ENCODE measurements around the gene CD6. TPM values are rescaled to one million over a fixed set of nuclear protein-coding genes. Genes with fewer than 3 reads are reported as not detected.

The CD6 gene
- total and polyA plus RNA-seq, 2 of the 8 experiments (the other 6 are each of a cell fraction or from before 2014, with no cell fraction given), result 0.03 TPM; not detected in 1

GRCh38 chr11:61039916-61040315 is 68.4 kb downstream of the CD6 start:
- H3K36me3 ChIP-seq (ENCODE audit: control insufficient read depth in 2 of 4, insufficient read depth in 4 of 4, low read length in 3 of 4), result no peaks in the 10 kb centered on the region
- H3K9me3 ChIP-seq (ENCODE audit: insufficient read depth in 2 of 2, low read depth in 1 of 2, low read length in 1 of 2), result no peaks in the 10 kb centered on the region
- H4K20me1 ChIP-seq (replicated peaks in 1 of 2; ENCODE audit: control insufficient read depth in 1 of 2, insufficient read depth in 2 of 2, low read length in 2 of 2), result no peaks in the 10 kb centered on the region
- H3K4me1 ChIP-seq (replicated peaks in 1 of 4; ENCODE audit: control insufficient read depth in 3 of 4, insufficient read depth in 4 of 4, low read length in 3 of 4), result peaks cover 2 to 10% (median 3%) of the 10 kb centered on the region in 4 experiments; a peak in 6 of 7 replicates
- H3K4me2 ChIP-seq (ENCODE audit: insufficient read depth in 1 of 2, low read depth in 2 of 2, low read length in 2 of 2), result no peak overlapping the region
- no peak overlapping the region for H2AFZ ChIP-seq (ENCODE audit: low read length)
- H3K23me2 ChIP-seq (ENCODE audit: low read depth, low read length), result no peaks in the 10 kb centered on the region
- ChIA-PET CTCF (ENCODE audit: partially characterized antibody) (interaction anchor here (0.7 to 1.5 kb wide), 3 partner anchors 55 to 357 kb away, joined by 3 to 5 read pairs (median 5); no protein-coding TSS in a partner anchor), POLR2A (ENCODE audit: partially characterized antibody) (interaction anchor here (0.8 kb wide), 1 partner anchor 36 kb away, joined by 3 read pairs; no protein-coding TSS in a partner anchor)
- H3K56ac ChIP-seq (replicated peaks; ENCODE audit: insufficient read length, low read depth, low read length), result no peak overlapping the region
- no peak for FAIRE-seq
- H2BK20ac ChIP-seq (ENCODE audit: low read length), result no peak overlapping the region
- H2BK15ac ChIP-seq (ENCODE audit: low read length), result no peak overlapping the region
- H3K79me1 ChIP-seq (ENCODE audit: low read depth, low read length), result no peaks in the 10 kb centered on the region
- no peak overlapping the region for H3K18ac ChIP-seq (ENCODE audit: extremely low read depth, low read length)
- H3K4ac ChIP-seq (replicated peaks; ENCODE audit: insufficient read length, low read depth, low read length), result no peak overlapping the region
- no peak overlapping the region for H3K14ac ChIP-seq (ENCODE audit: insufficient read length)
- no peak overlapping the region for H4K5ac ChIP-seq (ENCODE audit: insufficient read length, low read depth, low read length)
- H3K4me3 ChIP-seq (ENCODE audit: extremely low read depth in 1 of 4, insufficient read depth in 2 of 4, low read depth in 3 of 4, low read length in 4 of 4), result no peak overlapping the region
- no peaks in the 10 kb centered on the region; a peak in 1 of 7 replicates for H3K27me3 ChIP-seq (replicated peaks in 1 of 4; ENCODE audit: control insufficient read depth in 3 of 4, extremely low read depth in 1 of 4, insufficient read depth in 3 of 4, low read length in 3 of 4)
- no peak overlapping the region for H2BK5ac ChIP-seq (ENCODE audit: low read depth, low read length)
- H3K23ac ChIP-seq (ENCODE audit: insufficient read length), result no peak overlapping the region
- 95% methylated on average over 5 of the region's 5 CpGs; no CpG with 5 or more reads in 1 of the 2 experiments for WGBS, 2 experiments (ENCODE audit: extremely low coverage in 1 of 2, insufficient coverage in 1 of 2, insufficient read length in 1 of 2, insufficient replicate concordance in 2 of 2, low coverage in 1 of 2, low lambda C conversion rate in 2 of 2, missing lambda C conversion rate in 1 of 2)
- H3K79me2 ChIP-seq (ENCODE audit: control insufficient read depth in 1 of 2, insufficient read depth in 2 of 2, low read length in 2 of 2), result no peaks in the 10 kb centered on the region
- no peak overlapping the region for H3K27ac ChIP-seq (ENCODE audit: low read depth, low read length)
- no peak overlapping the region for H3K9ac ChIP-seq (replicated peaks in 1 of 4; ENCODE audit: extremely low read depth in 1 of 4, low read depth in 3 of 4, low read length in 3 of 4)
- no peak overlapping the region for H2AK5ac ChIP-seq (ENCODE audit: low read depth, low read length)
- H4K91ac ChIP-seq (replicated peaks; ENCODE audit: insufficient read length, low read length), result no peak overlapping the region
- no peak overlapping the region for H4K8ac ChIP-seq (ENCODE audit: extremely low read depth, insufficient read depth, low read length)
- no peak overlapping the region for H2BK12ac ChIP-seq (ENCODE audit: low read depth, low read length)
- DNase-seq (ENCODE audit: low read depth in 1 of 2, low spot score in 2 of 2), result no peak
- no peak overlapping the region for H2BK120ac ChIP-seq (replicated peaks; ENCODE audit: low read depth, low read length)
- no peak for TF ChIP-seq JUND (IDR thresholded peaks at IDR 0.05; ENCODE audit: low read length)
- TF ChIP-seq POU5F1 (IDR thresholded peaks at IDR 0.05; ENCODE audit: low read depth, low read length), result no peak
- TF ChIP-seq NANOG (IDR thresholded peaks at IDR 0.05; ENCODE audit: insufficient read depth, low read depth, low read length, poor library complexity, severe bottlenecking), result no peak
- TF ChIP-seq SP4 (IDR thresholded peaks at IDR 0.05; ENCODE audit: low read length), result no peak
- TF ChIP-seq SIRT6 (IDR thresholded peaks at IDR 0.05; ENCODE audit: low read length), result no peak
- TF ChIP-seq KDM5A (IDR thresholded peaks at IDR 0.05; ENCODE audit: low read length), result no peak
- no peak for TF ChIP-seq SRF (IDR thresholded peaks at IDR 0.05; ENCODE audit: low read depth, low read length)
- TF ChIP-seq TAF1 (IDR thresholded peaks at IDR 0.05; ENCODE audit: low read depth, low read length), result no peak
- no peak for TF ChIP-seq BCL11A (IDR thresholded peaks at IDR 0.05; ENCODE audit: low read depth in 2 of 2, low read length in 2 of 2)
- no peak for TF ChIP-seq RFX5 (IDR thresholded peaks at IDR 0.05; ENCODE audit: borderline replicate concordance, low read depth, low read length)
- TF ChIP-seq KDM4A (IDR thresholded peaks at IDR 0.05; ENCODE audit: low read depth, low read length, severe bottlenecking), result no peak
- no peak for TF ChIP-seq ATF3 (IDR thresholded peaks at IDR 0.05; ENCODE audit: insufficient read depth, low read depth, low read length)
- no peak for TF ChIP-seq PHF8 (conservative IDR thresholded peaks at IDR 0.05; ENCODE audit: low read depth, low read length)
- no peak for TF ChIP-seq SIN3A (conservative IDR thresholded peaks at IDR 0.05 in 1 of 2, IDR thresholded peaks at IDR 0.05 in 1 of 2; ENCODE audit: low read depth in 1 of 2, low read length in 2 of 2)
- no peak for TF ChIP-seq SP1 (IDR thresholded peaks at IDR 0.05; ENCODE audit: low read depth, low read length)

All from H1 (cell line).